H54 (cell line): Measurements from ENCODE around the gene ZNF521.

Experiments used
- DNase-seq: peaks from one replicate; pipeline ENCODE4 v3.0.0; 2011; ENCODE audit warnings: low spot score, mixed read lengths; ENCODE audit not compliant: insufficient read length
- FAIRE-seq: peaks from 3 replicates; lab custom pipeline; 2011; peaks lifted over from hg19 to GRCh38; lab: Jason Lieb, UNC
- POLR2A ChIP-seq: IDR thresholded peaks from 2 replicates; pipeline ENCODE4 v1.6.1; 2011; ENCODE audit warnings: low read depth, mild to moderate bottlenecking, low read length

Gene ZNF521

DNA sequence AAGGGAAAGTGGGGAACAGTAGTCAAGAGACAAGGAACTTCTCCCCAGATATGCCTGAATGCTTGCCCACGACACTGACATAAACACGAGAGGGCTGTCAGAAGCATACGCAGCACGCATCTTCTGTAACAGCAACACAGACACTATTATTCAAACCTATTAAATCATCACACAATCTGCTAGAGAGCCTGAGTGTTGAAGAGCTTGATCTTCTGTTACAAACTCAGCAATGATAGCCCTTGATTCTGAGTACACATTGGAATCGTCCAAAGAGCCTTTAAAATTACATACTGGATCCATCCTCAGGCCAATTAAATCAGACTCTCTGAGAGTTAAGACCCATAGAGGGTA is 111.6 kb downstream of the ZNF521 start:
- TF ChIP-seq POLR2A: no peak
- no peak for DNase-seq
- no peak for FAIRE-seq

GRCh38 chr18:25239581-25240419 is 112.2 kb downstream of the ZNF521 start:
- no peak for FAIRE-seq
- no peak for TF ChIP-seq POLR2A
- DNase-seq: no peak

- FAIRE-seq (no peak), DNase-seq (no peak)
- no peak for TF ChIP-seq POLR2A
Measured at GRCh38 chr18:25239151-25239550, 112.8 kb downstream of the ZNF521 start.

GRCh38 chr18:25237571-25238267 is 114.2 kb downstream of the ZNF521 start:
- FAIRE-seq: no peak
- TF ChIP-seq POLR2A: no peak

GRCh38 chr18:25236736-25237135 is 115.2 kb downstream of the ZNF521 start:
- FAIRE-seq (no peak), DNase-seq (no peak)
- TF ChIP-seq POLR2A: no peak

More at GRCh38 chr18:25237571-25238267, 114.2 kb downstream of the ZNF521 start:
- no peak for DNase-seq

GRCh38 chr18:25235401-25236042 is 116.4 kb downstream of the ZNF521 start:
- DNase-seq (no peak), FAIRE-seq (no peak)
- TF ChIP-seq POLR2A: no peak

DNA sequence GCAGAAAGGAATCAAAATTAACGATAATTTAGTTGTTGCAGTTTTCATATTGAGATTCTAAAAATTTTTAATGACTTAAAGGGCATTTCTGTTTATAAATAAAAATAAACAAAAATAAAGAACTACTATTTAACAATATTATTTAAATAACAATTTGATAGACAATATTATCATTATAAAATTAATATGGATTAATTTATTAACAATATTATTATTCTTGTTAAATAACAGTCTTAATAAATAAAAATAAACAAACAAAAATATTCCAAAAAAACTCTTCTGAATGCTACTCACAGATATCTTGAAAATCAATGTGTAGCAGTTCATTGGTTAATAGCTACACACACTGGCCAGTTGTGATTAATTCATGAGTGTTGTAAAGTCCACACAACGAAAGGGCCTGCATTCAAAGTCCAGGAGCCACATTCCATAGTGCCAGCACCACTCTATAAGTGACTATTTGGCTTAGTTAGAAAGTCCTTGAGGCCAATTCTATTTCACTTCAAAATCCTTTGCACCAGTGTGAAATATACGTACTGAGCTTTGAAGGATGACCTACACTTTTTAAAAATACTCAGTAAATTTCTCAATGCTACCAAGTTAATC is 117.1 kb downstream of the ZNF521 start:
- FAIRE-seq: no peak
- no peak for DNase-seq
- TF ChIP-seq POLR2A: no peak

GRCh38 chr18:25234322-25234639 is 117.7 kb downstream of the ZNF521 start:
- no peak for DNase-seq
- FAIRE-seq: no peak
- TF ChIP-seq POLR2A: no peak

GRCh38 chr18:25233528-25234321 is 118.2 kb downstream of the ZNF521 start:
- DNase-seq (no peak), FAIRE-seq (no peak)
- TF ChIP-seq POLR2A: no peak

- DNase-seq (no peak), FAIRE-seq (no peak)
- no peak for TF ChIP-seq POLR2A
Measured at GRCh38 chr18:25231327-25231691, 120.7 kb downstream of the ZNF521 start.

- no peak for DNase-seq
- TF ChIP-seq POLR2A: no peak
- no peak for FAIRE-seq
Measured at GRCh38 chr18:25230658-25231326, 121.2 kb downstream of the ZNF521 start.

- no peak for TF ChIP-seq POLR2A
- FAIRE-seq: no peak
- no peak for DNase-seq
Measured at GRCh38 chr18:25229920-25230319, 122.0 kb downstream of the ZNF521 start.

- TF ChIP-seq POLR2A: no peak
- DNase-seq (no peak), FAIRE-seq (no peak)
Measured at GRCh38 chr18:25229081-25229480, 122.9 kb downstream of the ZNF521 start.
